ENCODE results near the gene TRIO.
A peak's percentile ranks its signal among the peaks of the same experiment; 100 is the strongest.

Gene TRIO

DNA sequence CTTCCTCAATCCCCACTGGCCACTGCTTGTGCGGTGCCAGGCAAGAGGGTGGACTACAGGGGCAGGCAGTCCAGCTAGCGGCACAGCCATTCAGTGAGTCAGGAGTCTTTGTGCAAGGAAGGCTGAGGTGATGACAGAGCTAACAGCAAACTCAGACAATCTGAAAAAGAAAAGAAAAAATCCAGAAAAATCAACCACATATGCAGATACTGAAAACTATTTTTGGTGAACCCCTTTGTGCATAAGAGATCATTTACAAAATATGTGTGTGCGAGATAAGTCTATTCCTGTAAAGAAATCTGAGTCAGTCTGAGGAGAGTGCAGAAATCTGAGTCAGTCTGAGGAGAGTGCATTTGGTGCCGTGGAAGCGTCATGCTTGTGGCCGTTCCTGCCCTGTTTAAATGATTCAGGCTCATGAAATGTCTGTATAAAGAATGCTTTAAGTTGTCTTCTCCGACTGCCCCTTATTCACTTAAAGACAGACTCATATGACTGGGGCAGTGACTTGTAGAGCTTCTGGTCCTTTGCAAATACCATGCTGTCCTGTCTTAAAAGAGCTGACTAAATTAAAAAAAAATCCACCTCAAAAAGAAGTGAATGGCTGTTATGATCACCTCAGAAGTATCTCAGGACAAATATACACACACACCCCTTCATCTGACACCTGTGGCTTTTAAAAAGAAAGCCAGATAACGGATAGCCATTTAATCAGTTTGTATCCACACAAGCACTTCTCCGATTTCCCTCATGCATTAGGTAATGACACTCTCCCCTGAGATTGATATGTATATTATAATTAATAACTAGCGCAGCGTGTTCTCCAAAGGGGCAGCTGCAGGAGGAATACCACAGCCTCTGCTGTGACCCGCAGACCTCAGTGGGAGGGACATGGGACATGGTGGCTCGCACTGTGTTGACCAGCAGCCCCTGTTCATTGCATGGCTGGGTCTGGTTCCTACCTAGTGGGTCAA lies 47.3 kb downstream of the TRIO start (continued):
- TF ChIP-seq ZNF623 (tag by site-specific recombination; IDR thresholded peaks at IDR 0.05) (no peak), ZEB2 (tag by site-specific recombination; IDR thresholded peaks at IDR 0.05) (peak; percentile 72), EGR2 (tag by site-specific recombination; IDR thresholded peaks at IDR 0.05; ENCODE audit: low read depth) (no peak), ZBTB7A (tag by site-specific recombination; IDR thresholded peaks at IDR 0.05; ENCODE audit: low read depth) (no peak), ZNF157 (tag by site-specific recombination; IDR thresholded peaks at IDR 0.05) (no peak), ZNF660 (tag by site-specific recombination; IDR thresholded peaks at IDR 0.05) (peak; percentile 69; the same call in 1 of the 2 replicates), ZBTB8A (tag by site-specific recombination; IDR thresholded peaks at IDR 0.05) (no peak; the same call in none of the 2 replicates), ZSCAN23 (tag by site-specific recombination; IDR thresholded peaks at IDR 0.05) (peak; percentile 69; the same call in 1 of the 2 replicates), ZNF707 (tag by site-specific recombination; IDR thresholded peaks at IDR 0.05) (no peak), PRDM1 (tag by site-specific recombination; IDR thresholded peaks at IDR 0.05) (peak; percentile 39), ZNF24 (tag by site-specific recombination; IDR thresholded peaks at IDR 0.05) (no peak), ZNF169 (tag by site-specific recombination; IDR thresholded peaks at IDR 0.05) (no peak), ZNF138 (tag by site-specific recombination; IDR thresholded peaks at IDR 0.05; ENCODE audit: borderline replicate concordance) (no peak), ZNF416 (tag by site-specific recombination; IDR thresholded peaks at IDR 0.05) (no peak), MEIS1 (CRISPR knock-in tag; IDR thresholded peaks at IDR 0.05; ENCODE audit: borderline replicate concordance) (no peak), ZBTB20 (tag by site-specific recombination; IDR thresholded peaks at IDR 0.05) (no peak), ZNF202 (tag by site-specific recombination; IDR thresholded peaks at IDR 0.05; ENCODE audit: borderline replicate concordance) (no peak)
- TF ChIP-seq, protein P1, sequence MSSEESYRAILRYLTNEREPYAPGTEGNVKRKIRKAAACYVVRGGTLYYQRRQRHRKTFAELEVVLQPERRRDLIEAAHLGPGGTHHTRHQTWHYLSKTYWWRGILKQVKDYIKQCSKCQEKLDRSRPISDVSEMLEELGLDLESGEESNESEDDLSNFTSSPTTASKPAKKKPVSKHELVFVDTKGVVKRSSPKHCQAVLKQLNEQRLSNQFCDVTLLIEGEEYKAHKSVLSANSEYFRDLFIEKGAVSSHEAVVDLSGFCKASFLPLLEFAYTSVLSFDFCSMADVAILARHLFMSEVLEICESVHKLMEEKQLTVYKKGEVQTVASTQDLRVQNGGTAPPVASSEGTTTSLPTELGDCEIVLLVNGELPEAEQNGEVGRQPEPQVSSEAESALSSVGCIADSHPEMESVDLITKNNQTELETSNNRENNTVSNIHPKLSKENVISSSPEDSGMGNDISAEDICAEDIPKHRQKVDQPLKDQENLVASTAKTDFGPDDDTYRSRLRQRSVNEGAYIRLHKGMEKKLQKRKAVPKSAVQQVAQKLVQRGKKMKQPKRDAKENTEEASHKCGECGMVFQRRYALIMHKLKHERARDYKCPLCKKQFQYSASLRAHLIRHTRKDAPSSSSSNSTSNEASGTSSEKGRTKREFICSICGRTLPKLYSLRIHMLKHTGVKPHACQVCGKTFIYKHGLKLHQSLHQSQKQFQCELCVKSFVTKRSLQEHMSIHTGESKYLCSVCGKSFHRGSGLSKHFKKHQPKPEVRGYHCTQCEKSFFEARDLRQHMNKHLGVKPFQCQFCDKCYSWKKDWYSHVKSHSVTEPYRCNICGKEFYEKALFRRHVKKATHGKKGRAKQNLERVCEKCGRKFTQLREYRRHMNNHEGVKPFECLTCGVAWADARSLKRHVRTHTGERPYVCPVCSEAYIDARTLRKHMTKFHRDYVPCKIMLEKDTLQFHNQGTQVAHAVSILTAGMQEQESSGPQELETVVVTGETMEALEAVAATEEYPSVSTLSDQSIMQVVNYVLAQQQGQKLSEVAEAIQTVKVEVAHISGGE (tag by site-specific recombination; conservative IDR thresholded peaks at IDR 0.05; ENCODE audit: low read depth) = no peak
- TF ChIP-seq, protein P2, sequence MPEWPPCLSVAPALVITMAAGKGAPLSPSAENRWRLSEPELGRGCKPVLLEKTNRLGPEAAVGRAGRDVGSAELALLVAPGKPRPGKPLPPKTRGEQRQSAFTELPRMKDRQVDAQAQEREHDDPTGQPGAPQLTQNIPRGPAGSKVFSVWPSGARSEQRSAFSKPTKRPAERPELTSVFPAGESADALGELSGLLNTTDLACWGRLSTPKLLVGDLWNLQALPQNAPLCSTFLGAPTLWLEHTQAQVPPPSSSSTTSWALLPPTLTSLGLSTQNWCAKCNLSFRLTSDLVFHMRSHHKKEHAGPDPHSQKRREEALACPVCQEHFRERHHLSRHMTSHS (tag by site-specific recombination; IDR thresholded peaks at IDR 0.05) = no peak
- TF ChIP-seq, protein P3, sequence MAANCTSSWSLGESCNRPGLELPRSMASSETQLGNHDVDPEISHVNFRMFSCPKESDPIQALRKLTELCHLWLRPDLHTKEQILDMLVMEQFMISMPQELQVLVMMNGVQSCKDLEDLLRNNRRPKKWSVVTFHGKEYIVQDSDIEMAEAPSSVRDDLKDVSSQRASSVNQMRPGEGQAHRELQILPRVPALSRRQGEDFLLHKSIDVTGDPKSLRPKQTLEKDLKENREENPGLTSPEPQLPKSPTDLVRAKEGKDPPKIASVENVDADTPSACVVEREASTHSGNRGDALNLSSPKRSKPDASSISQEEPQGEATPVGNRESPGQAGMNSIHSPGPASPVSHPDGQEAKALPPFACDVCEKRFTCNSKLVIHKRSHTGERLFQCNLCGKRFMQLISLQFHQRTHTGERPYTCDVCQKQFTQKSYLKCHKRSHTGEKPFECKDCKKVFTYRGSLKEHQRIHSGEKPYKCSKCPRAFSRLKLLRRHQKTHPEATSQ (tag by site-specific recombination; IDR thresholded peaks at IDR 0.05) = no peak
- TF ChIP-seq, protein P4, sequence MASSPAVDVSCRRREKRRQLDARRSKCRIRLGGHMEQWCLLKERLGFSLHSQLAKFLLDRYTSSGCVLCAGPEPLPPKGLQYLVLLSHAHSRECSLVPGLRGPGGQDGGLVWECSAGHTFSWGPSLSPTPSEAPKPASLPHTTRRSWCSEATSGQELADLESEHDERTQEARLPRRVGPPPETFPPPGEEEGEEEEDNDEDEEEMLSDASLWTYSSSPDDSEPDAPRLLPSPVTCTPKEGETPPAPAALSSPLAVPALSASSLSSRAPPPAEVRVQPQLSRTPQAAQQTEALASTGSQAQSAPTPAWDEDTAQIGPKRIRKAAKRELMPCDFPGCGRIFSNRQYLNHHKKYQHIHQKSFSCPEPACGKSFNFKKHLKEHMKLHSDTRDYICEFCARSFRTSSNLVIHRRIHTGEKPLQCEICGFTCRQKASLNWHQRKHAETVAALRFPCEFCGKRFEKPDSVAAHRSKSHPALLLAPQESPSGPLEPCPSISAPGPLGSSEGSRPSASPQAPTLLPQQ (tag by site-specific recombination; IDR thresholded peaks at IDR 0.05) = no peak
- TF ChIP-seq, protein P5, sequence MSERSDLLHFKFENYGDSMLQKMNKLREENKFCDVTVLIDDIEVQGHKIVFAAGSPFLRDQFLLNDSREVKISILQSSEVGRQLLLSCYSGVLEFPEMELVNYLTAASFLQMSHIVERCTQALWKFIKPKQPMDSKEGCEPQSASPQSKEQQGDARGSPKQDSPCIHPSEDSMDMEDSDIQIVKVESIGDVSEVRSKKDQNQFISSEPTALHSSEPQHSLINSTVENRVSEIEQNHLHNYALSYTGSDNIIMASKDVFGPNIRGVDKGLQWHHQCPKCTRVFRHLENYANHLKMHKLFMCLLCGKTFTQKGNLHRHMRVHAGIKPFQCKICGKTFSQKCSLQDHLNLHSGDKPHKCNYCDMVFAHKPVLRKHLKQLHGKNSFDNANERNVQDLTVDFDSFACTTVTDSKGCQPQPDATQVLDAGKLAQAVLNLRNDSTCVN (tag by site-specific recombination; optimal IDR thresholded peaks at IDR 0.05) = no peak
- TF ChIP-seq, protein P6, sequence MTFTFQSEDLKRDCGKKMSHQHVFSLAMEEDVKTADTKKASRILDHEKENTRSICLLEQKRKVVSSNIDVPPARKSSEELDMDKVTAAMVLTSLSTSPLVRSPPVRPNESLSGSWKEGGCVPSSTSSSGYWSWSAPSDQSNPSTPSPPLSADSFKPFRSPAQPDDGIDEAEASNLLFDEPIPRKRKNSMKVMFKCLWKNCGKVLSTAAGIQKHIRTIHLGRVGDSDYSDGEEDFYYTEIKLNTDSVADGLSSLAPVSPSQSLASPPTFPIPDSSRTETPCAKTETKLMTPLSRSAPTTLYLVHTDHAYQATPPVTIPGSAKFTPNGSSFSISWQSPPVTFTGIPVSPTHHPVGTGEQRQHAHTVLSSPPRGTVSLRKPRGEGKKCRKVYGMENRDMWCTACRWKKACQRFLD (tag by site-specific recombination; IDR thresholded peaks at IDR 0.05) = no peak
- TF ChIP-seq, protein P7, sequence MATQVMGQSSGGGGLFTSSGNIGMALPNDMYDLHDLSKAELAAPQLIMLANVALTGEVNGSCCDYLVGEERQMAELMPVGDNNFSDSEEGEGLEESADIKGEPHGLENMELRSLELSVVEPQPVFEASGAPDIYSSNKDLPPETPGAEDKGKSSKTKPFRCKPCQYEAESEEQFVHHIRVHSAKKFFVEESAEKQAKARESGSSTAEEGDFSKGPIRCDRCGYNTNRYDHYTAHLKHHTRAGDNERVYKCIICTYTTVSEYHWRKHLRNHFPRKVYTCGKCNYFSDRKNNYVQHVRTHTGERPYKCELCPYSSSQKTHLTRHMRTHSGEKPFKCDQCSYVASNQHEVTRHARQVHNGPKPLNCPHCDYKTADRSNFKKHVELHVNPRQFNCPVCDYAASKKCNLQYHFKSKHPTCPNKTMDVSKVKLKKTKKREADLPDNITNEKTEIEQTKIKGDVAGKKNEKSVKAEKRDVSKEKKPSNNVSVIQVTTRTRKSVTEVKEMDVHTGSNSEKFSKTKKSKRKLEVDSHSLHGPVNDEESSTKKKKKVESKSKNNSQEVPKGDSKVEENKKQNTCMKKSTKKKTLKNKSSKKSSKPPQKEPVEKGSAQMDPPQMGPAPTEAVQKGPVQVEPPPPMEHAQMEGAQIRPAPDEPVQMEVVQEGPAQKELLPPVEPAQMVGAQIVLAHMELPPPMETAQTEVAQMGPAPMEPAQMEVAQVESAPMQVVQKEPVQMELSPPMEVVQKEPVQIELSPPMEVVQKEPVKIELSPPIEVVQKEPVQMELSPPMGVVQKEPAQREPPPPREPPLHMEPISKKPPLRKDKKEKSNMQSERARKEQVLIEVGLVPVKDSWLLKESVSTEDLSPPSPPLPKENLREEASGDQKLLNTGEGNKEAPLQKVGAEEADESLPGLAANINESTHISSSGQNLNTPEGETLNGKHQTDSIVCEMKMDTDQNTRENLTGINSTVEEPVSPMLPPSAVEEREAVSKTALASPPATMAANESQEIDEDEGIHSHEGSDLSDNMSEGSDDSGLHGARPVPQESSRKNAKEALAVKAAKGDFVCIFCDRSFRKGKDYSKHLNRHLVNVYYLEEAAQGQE (tag by site-specific recombination; IDR thresholded peaks at IDR 0.05) = no peak
